SK-N-SH (cell line): ENCODE data around the gene ZNF580. TPM values are rescaled to one million over a fixed set of nuclear protein-coding genes. Genes with fewer than 3 reads are reported as not detected.

Experiments used
- CTCF ChIA-PET: fragments of 300-600, 350-600 bp; formaldehyde crosslinking; extraction: SDS; loops from one replicate; lab custom pipeline; 2021; lab: Yijun Ruan, JAX
- POLR2A ChIA-PET: fragments of 350-600 bp; sonication (Branson Sonifier 250); formaldehyde crosslinking; extraction: SDS; loops from one replicate; lab custom pipeline; 2020; ENCODE audit warnings: antibody characterized with exemption, inconsistent platforms; lab: Yijun Ruan, JAX
- DNase-seq: peaks from one replicate; pipeline ENCODE4 v3.0.0; 2012
- H2AFZ ChIP-seq: fragments of 200-600 bp; sonication (generic); 2 replicates; pipeline ENCODE4 v1.8.1; 2016; ENCODE audit warnings: antibody characterized with exemption, mild to moderate bottlenecking, low read depth
- H3F3A ChIP-seq: fragments of 200-600 bp; sonication (generic); replicated peaks from 2 replicates; pipeline ENCODE3; 2016; ENCODE audit warnings: antibody characterized with exemption, mild to moderate bottlenecking; ENCODE audit not compliant: insufficient read depth
- H3K27ac ChIP-seq, 2 experiments: fragments of 200-500 bp in 1 of 2; fragments of 200-600 bp in 1 of 2; sonication (Bioruptor generic) in 1 of 2; sonication (generic), shearing (Covaris generic) in 1 of 2; 2 replicates each; pipeline versions ENCODE4 v1.5.1 to v1.6.1; 2014 to 2016; ENCODE audit warnings: low read depth in 2 of 2, inconsistent platforms in 1 of 2, low read length in 1 of 2, mild to moderate bottlenecking in 1 of 2, mixed read lengths in 1 of 2
- H3K27me3 ChIP-seq: fragments of 200-600 bp; sonication (generic), shearing (Covaris generic); 2 replicates; pipeline ENCODE4 v1.6.1; 2016; ENCODE audit warnings: mixed run types; ENCODE audit not compliant: insufficient read depth
- H3K36me3 ChIP-seq, 2 experiments: fragments of 200-500 bp in 1 of 2; fragments of 200-600 bp in 1 of 2; sonication (Bioruptor generic) in 1 of 2; sonication (generic) in 1 of 2; replicated peaks in 1 of 2; 2 replicates each; pipeline versions ENCODE3 to v1.5.1; 2014 to 2016; ENCODE audit warnings: low read length in 1 of 2, mild to moderate bottlenecking in 1 of 2; ENCODE audit not compliant: insufficient read depth in 2 of 2, control insufficient read depth in 1 of 2
- H3K4me1 ChIP-seq, 2 experiments: fragments of 200-500 bp in 1 of 2; fragments of 200-600 bp in 1 of 2; sonication (Bioruptor generic) in 1 of 2; sonication (generic), shearing (Covaris generic) in 1 of 2; 2 replicates each; pipeline versions ENCODE4 v1.5.1 to v1.6.1; 2014 to 2016; ENCODE audit warnings: low read depth in 1 of 2, low read length in 1 of 2, mixed run types in 1 of 2; ENCODE audit not compliant: insufficient read depth in 2 of 2, control insufficient read depth in 1 of 2
- H3K4me2 ChIP-seq: fragments of 200-600 bp; sonication (generic), shearing (Covaris generic); 2 replicates; pipeline ENCODE4 v1.6.1; 2017; ENCODE audit warnings: mixed run types
- H3K4me3 ChIP-seq, 2 experiments: fragments of 200-500 bp in 1 of 2; fragments of 200-600 bp in 1 of 2; sonication (Bioruptor generic) in 1 of 2; sonication (generic), shearing (Covaris generic) in 1 of 2; 2 replicates each; pipeline versions ENCODE4 v1.5.1 to v1.8.1; 2014 to 2016; ENCODE audit warnings: low read depth in 2 of 2, inconsistent platforms in 1 of 2, low read length in 1 of 2, mild to moderate bottlenecking in 1 of 2, mixed read lengths in 1 of 2, moderate library complexity in 1 of 2
- H3K79me2 ChIP-seq: fragments of 200-600 bp; sonication (generic); 2 replicates; pipeline ENCODE4 v1.8.1; 2017; ENCODE audit warnings: mild to moderate bottlenecking; ENCODE audit not compliant: insufficient read depth
- H3K9ac ChIP-seq: fragments of 200-600 bp; sonication (generic); 2 replicates; pipeline ENCODE4 v1.6.1; 2017; ENCODE audit warnings: mixed run types
- H3K9me2 ChIP-seq: fragments of 200-600 bp; sonication (generic); 2 replicates; pipeline ENCODE4 v1.6.1; 2017; ENCODE audit warnings: mixed run types
- H3K9me3 ChIP-seq: fragments of 200-600 bp; sonication (generic); 2 replicates; pipeline ENCODE4 v1.6.1; 2017; ENCODE audit warnings: mixed run types, mild to moderate bottlenecking, moderate library complexity
- H4K20me1 ChIP-seq: fragments of 200-600 bp; sonication (generic); 2 replicates; pipeline ENCODE4 v1.6.1; 2017; ENCODE audit warnings: mild to moderate bottlenecking, mixed run types; ENCODE audit not compliant: insufficient read depth
- EZH2phosphoT487 ChIP-seq: fragments of 200-600 bp; sonication (generic); IDR thresholded peaks from 2 replicates; pipeline ENCODE4 v1.6.1; 2017; ENCODE audit warnings: low read depth, mixed run types, mild to moderate bottlenecking, antibody characterized with exemption, moderate library complexity, borderline replicate concordance
- FOSL2 ChIP-seq: IDR thresholded peaks from 2 replicates; pipeline ENCODE4 v1.4.0; 2012; ENCODE audit warnings: low read depth, mild to moderate bottlenecking, moderate library complexity, borderline replicate concordance
- GABPA ChIP-seq: IDR thresholded peaks from 2 replicates; pipeline ENCODE4 v1.4.0; 2012; ENCODE audit warnings: low read depth, mild to moderate bottlenecking
- GATA2 ChIP-seq: sonication (generic); formaldehyde crosslinking; IDR thresholded peaks from 2 replicates; pipeline ENCODE4 v1.5.0; 2020; ENCODE audit warnings: mild to moderate bottlenecking, missing genetic modification reagents
- MEF2A ChIP-seq: IDR thresholded peaks from 2 replicates; pipeline ENCODE4 v1.4.0; 2012; ENCODE audit warnings: low read depth, borderline replicate concordance
- MXI1 ChIP-seq: IDR thresholded peaks from 2 replicates; pipeline ENCODE4 v1.6.1; 2012; ENCODE audit warnings: mild to moderate bottlenecking, low read depth, low read length, improper control_type of control experiment
- PBX3 ChIP-seq: IDR thresholded peaks from 2 replicates; pipeline ENCODE4; 2012
- POLR2AphosphoS5 ChIP-seq: IDR thresholded peaks from 2 replicates; pipeline ENCODE4 v1.6.1; 2012; ENCODE audit warnings: low read depth, low read length
- RCOR1 ChIP-seq: fragments of 150-350 bp; IDR thresholded peaks from 2 replicates; pipeline ENCODE4 v1.6.1; 2017; ENCODE audit warnings: antibody characterized with exemption, low read length
- REST ChIP-seq: IDR thresholded peaks from 2 replicates; pipeline ENCODE4 v1.6.1; 2012; ENCODE audit warnings: mild to moderate bottlenecking, low read depth, low read length, moderate library complexity
- RFX5 ChIP-seq: IDR thresholded peaks from 2 replicates; pipeline ENCODE4 v1.6.1; 2012; ENCODE audit warnings: mild to moderate bottlenecking, improper control_type of control experiment, low read length
- SMC3 ChIP-seq: IDR thresholded peaks from 2 replicates; pipeline ENCODE4 v1.6.1; 2012; ENCODE audit warnings: low read depth, low read length, improper control_type of control experiment
- TAF1 ChIP-seq: IDR thresholded peaks from 2 replicates; pipeline ENCODE4 v1.6.1; 2012; ENCODE audit warnings: low read depth, mild to moderate bottlenecking, low read length, moderate library complexity, borderline replicate concordance
- TEAD4 ChIP-seq: IDR thresholded peaks from 2 replicates; pipeline ENCODE4 v1.4.0; 2012; ENCODE audit warnings: mild to moderate bottlenecking, borderline replicate concordance; ENCODE audit not compliant: insufficient read depth
- YY1 ChIP-seq: IDR thresholded peaks from 2 replicates; pipeline ENCODE4 v1.4.0; 2012; ENCODE audit warnings: low read depth, mild to moderate bottlenecking
- WGBS: methylation state at CpG from one replicate; pipeline ENCODE4 v1.1.6; 2017; ENCODE audit warnings: low lambda C conversion rate; 5-methylcytosine and 5-hydroxymethylcytosine counted together
- polyA plus RNA-seq, 3 experiments: library from polyadenylated mRNA; depleted of rRNA; stranded (reverse); fragments of >200 nt; gene quantifications; 2 replicates each; pipeline ENCODE4 v1.2.3, GENCODE V29; 2012
- TF ChIP-seq, protein P1 (sequence below): IDR thresholded peaks from 2 replicates; pipeline ENCODE4 v1.4.0; 2012; ENCODE audit warnings: low read depth, borderline replicate concordance

ZNF580 gene
- polyA plus RNA-seq, 1 of the 3 experiments (the other 2 are of a cell fraction) = 21.9 TPM

GRCh38 chr19:55681131-55682092, 40.6 kb downstream of the ZNF580 start:
- peaks cover 93% of the 10 kb centered on the region for H4K20me1 ChIP-seq
- peaks cover 94% of the 10 kb centered on the region for H3K79me2 ChIP-seq
- no peak overlapping the region for H3K4me3 ChIP-seq
- ChIA-PET CTCF (interaction anchor here (0.7 to 1.8 kb wide), 5 partner anchors 10 to 49 kb away, joined by 3 to 7 read pairs (median 4); no protein-coding TSS in a partner anchor), POLR2A (no interaction called here)
- no peak overlapping the region for H3K4me2 ChIP-seq
- H2AFZ ChIP-seq = no peak overlapping the region
- no peak overlapping the region for H3K9ac ChIP-seq
- no peak overlapping the region for H3K27ac ChIP-seq
- no peak for DNase-seq
- WGBS = 96% methylated on average over 9 of the region's 9 CpGs
- H3K9me2 ChIP-seq = no peaks in the 10 kb centered on the region
- no peaks in the 10 kb centered on the region for H3F3A ChIP-seq
- peaks cover 0 to 15% of the 10 kb centered on the region in 2 experiments; a peak in 2 of 4 replicates for H3K4me1 ChIP-seq
- no peaks in the 10 kb centered on the region for H3K27me3 ChIP-seq
- no peaks in the 10 kb centered on the region for H3K9me3 ChIP-seq
- H3K36me3 ChIP-seq = peaks cover 21 to 64% of the 10 kb centered on the region in 2 experiments
- no peak for TF ChIP-seq TAF1
- no peak for TF ChIP-seq SMC3
- no peak for TF ChIP-seq PBX3
- TF ChIP-seq MXI1 = no peak
- no peak for TF ChIP-seq TEAD4
- TF ChIP-seq EZH2phosphoT487 = no peak
- no peak for TF ChIP-seq RFX5
- no peak for TF ChIP-seq YY1
- no peak for TF ChIP-seq RCOR1
- TF ChIP-seq, protein P1, sequence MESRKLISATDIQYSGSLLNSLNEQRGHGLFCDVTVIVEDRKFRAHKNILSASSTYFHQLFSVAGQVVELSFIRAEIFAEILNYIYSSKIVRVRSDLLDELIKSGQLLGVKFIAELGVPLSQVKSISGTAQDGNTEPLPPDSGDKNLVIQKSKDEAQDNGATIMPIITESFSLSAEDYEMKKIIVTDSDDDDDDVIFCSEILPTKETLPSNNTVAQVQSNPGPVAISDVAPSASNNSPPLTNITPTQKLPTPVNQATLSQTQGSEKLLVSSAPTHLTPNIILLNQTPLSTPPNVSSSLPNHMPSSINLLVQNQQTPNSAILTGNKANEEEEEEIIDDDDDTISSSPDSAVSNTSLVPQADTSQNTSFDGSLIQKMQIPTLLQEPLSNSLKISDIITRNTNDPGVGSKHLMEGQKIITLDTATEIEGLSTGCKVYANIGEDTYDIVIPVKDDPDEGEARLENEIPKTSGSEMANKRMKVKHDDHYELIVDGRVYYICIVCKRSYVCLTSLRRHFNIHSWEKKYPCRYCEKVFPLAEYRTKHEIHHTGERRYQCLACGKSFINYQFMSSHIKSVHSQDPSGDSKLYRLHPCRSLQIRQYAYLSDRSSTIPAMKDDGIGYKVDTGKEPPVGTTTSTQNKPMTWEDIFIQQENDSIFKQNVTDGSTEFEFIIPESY = no peak

DNA sequence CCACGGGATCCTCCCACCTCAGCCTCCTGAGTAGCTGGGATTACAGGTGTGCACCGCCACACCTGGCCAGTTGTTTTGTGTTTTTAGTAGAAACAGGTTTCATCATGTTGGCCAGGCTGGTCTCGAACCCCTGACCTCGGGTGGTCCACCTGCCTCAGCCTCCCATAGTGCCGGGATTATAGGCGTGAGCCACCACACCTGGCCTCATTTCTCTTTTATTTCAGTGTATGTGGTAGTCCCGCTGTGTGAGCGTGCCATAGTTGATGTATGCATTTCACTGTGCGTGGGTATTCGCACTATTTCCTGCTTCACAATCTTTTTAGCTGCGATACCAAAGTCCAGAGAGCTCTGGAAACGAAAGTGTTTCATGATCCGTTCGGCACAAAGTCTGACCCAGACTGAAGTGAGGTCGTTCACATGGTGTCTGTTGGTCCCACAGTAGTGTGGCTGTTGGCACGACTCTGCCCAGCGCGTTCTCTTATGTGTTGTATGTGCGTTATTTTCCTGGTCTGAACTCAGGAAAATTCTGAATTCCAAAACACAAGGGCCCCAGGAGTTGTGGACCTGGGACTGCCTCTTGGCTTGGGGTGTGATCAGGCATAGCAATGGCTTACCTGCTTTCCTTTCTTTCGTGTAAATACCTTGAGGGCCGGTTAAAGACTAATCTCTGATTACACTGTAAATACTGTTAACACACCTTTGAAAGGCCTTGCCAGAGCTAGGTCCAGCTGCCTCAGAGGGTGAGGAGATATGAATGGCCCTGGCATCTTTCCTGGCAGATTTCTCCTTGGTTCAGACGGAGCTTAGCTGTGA, 42.9 kb downstream of the ZNF580 start:
- H3F3A ChIP-seq = no peaks in the 10 kb centered on the region
- H3K79me2 ChIP-seq = peaks cover 72% of the 10 kb centered on the region
- no peaks in the 10 kb centered on the region for H3K9me3 ChIP-seq
- H3K4me1 ChIP-seq = no peaks in the 10 kb centered on the region
- peaks cover 91% of the 10 kb centered on the region for H4K20me1 ChIP-seq
- no peak overlapping the region for H3K27ac ChIP-seq
- 93% methylated on average over 22 of the region's 22 CpGs for WGBS
- POLR2A ChIA-PET = no interaction called here
- no peaks in the 10 kb centered on the region for H3K9me2 ChIP-seq
- no peak overlapping the region for H3K9ac ChIP-seq
- H3K36me3 ChIP-seq = peaks cover 20 to 54% of the 10 kb centered on the region in 2 experiments
- H3K4me3 ChIP-seq = no peak overlapping the region
- CTCF ChIA-PET = no interaction called here
- H3K4me2 ChIP-seq = no peak overlapping the region
- no peaks in the 10 kb centered on the region for H3K27me3 ChIP-seq
- no peak for DNase-seq
- no peak overlapping the region for H2AFZ ChIP-seq
- TF ChIP-seq POLR2AphosphoS5 (no peak), GATA2 (CRISPR knock-in tag) (no peak), GABPA (no peak), REST (no peak), PBX3 (no peak), MEF2A (no peak), FOSL2 (no peak), RFX5 (no peak)
